IMR-90 (cell line): ENCODE results near the gene SOX5. TPM values are rescaled to one million over a fixed set of nuclear protein-coding genes. Genes with fewer than 3 reads are reported as not detected.

Source experiments
- ATAC-seq: fragments of 200-7000 bp; cut with Tn5 transposase; 2 replicates; pipeline ENCODE4 v1.9.1; 2020; ENCODE audit warnings: low read depth, mild to moderate bottlenecking, moderate library complexity
- BruUV-seq: library from RNA; stranded (reverse); fragments of 400-500 nt; replicated peaks from 2 replicates; lab custom pipeline; 2021; lab: Mats Ljungman, UMichigan
- CTCF ChIA-PET: fragments of 300-600 bp; formaldehyde crosslinking; extraction: SDS; loops from one replicate; lab custom pipeline; 2021; ENCODE audit warnings: antibody characterized with exemption; lab: Yijun Ruan, JAX
- POLR2A ChIA-PET: fragments of 300-600 bp; sonication (Branson Sonifier 250); formaldehyde crosslinking; loops from one replicate; lab custom pipeline; 2022; ENCODE audit warnings: antibody characterized with exemption; ENCODE audit not compliant: unreplicated experiment; lab: Charles Lee
- DNase-seq: peaks from one replicate; pipeline ENCODE4 v3.0.0; 2013
- H2AFZ ChIP-seq: replicated peaks from 2 replicates; pipeline ENCODE3; 2013; ENCODE audit warnings: low read length, mild to moderate bottlenecking; ENCODE audit not compliant: poor library complexity
- H2AK5ac ChIP-seq: 2 replicates; pipeline ENCODE4 v1.6.1; 2013; ENCODE audit warnings: low read depth, low read length, inconsistent platforms
- H2AK9ac ChIP-seq: replicated peaks from 2 replicates; pipeline ENCODE3; 2013; ENCODE audit warnings: mild to moderate bottlenecking, low read depth, low read length, moderate library complexity; ENCODE audit not compliant: poor library complexity
- H2BK120ac ChIP-seq: 2 replicates; pipeline ENCODE4 v1.6.1; 2013; ENCODE audit warnings: low read depth, low read length, inconsistent platforms
- H2BK15ac ChIP-seq: 3 replicates; pipeline ENCODE4 v1.6.1; 2013; ENCODE audit warnings: low read depth, low read length, inconsistent platforms
- H2BK20ac ChIP-seq: 2 replicates; pipeline ENCODE4 v1.6.1; 2013; ENCODE audit warnings: low read depth, mild to moderate bottlenecking, inconsistent platforms, low read length, moderate library complexity
- H2BK5ac ChIP-seq: 2 replicates; pipeline ENCODE4 v1.6.1; 2013; ENCODE audit warnings: mild to moderate bottlenecking, low read depth, low read length, inconsistent platforms; ENCODE audit not compliant: poor library complexity, severe bottlenecking
- H3K14ac ChIP-seq: replicated peaks from 2 replicates; pipeline ENCODE4 v1.6.1; 2013; ENCODE audit warnings: low read depth, low read length, inconsistent platforms
- H3K18ac ChIP-seq: 2 replicates; pipeline ENCODE4 v1.6.1; 2013; ENCODE audit warnings: low read depth, low read length, control low read depth
- H3K23ac ChIP-seq: 2 replicates; pipeline ENCODE4 v1.6.1; 2013; ENCODE audit warnings: low read depth, low read length, inconsistent platforms
- H3K27ac ChIP-seq: 2 replicates; pipeline ENCODE4 v1.5.1; 2013; ENCODE audit warnings: mild to moderate bottlenecking, control low read depth, low read length; ENCODE audit not compliant: insufficient read depth
- H3K27me3 ChIP-seq: 2 replicates; pipeline ENCODE4 v1.6.1; 2013; ENCODE audit warnings: low read length; ENCODE audit not compliant: control insufficient read depth, insufficient read depth
- H3K36me3 ChIP-seq: 2 replicates; pipeline ENCODE4 v1.6.1; 2013; ENCODE audit warnings: low read length, mixed read lengths; ENCODE audit not compliant: control insufficient read depth, insufficient read depth
- H3K4ac ChIP-seq: 2 replicates; pipeline ENCODE4 v1.6.1; 2013; ENCODE audit warnings: low read depth, low read length, inconsistent platforms
- H3K4me1 ChIP-seq: 2 replicates; pipeline ENCODE4 v1.6.1; 2013; ENCODE audit warnings: low read length, mixed read lengths; ENCODE audit not compliant: control insufficient read depth, insufficient read depth
- H3K4me2 ChIP-seq: 2 replicates; pipeline ENCODE4 v1.6.1; 2013; ENCODE audit warnings: low read depth, mild to moderate bottlenecking, control low read depth, low read length, moderate library complexity
- H3K4me3 ChIP-seq: 2 replicates; pipeline ENCODE4 v1.5.1; 2013; ENCODE audit warnings: low read depth, mild to moderate bottlenecking, control low read depth, low read length, moderate library complexity; ENCODE audit not compliant: insufficient read depth
- H3K56ac ChIP-seq: 2 replicates; pipeline ENCODE4 v1.6.1; 2013; ENCODE audit warnings: low read length, inconsistent platforms; ENCODE audit not compliant: insufficient read depth; ENCODE audit errors: extremely low read depth
- H3K79me1 ChIP-seq, 2 experiments: 2 replicates each; pipeline ENCODE4 v1.6.1; 2013; ENCODE audit warnings: low read length in 2 of 2, inconsistent platforms in 1 of 2, low read depth in 1 of 2
- H3K9ac ChIP-seq: 2 replicates; pipeline ENCODE4 v1.6.1; 2013; ENCODE audit warnings: low read depth, low read length, control low read depth
- H3K9me1 ChIP-seq: 2 replicates; pipeline ENCODE4 v1.6.1; 2013; ENCODE audit warnings: low read length, inconsistent platforms; ENCODE audit not compliant: insufficient read depth
- H3K9me3 ChIP-seq: 2 replicates; pipeline ENCODE4 v1.6.1; 2013; ENCODE audit warnings: low read length; ENCODE audit not compliant: control insufficient read depth, insufficient read depth
- H4K20me1 ChIP-seq: 2 replicates; pipeline ENCODE4 v1.6.1; 2013; ENCODE audit warnings: low read length, inconsistent platforms; ENCODE audit not compliant: insufficient read depth
- H4K5ac ChIP-seq: 2 replicates; pipeline ENCODE4 v1.6.1; 2013; ENCODE audit warnings: mild to moderate bottlenecking, low read depth, low read length, control low read depth
- H4K8ac ChIP-seq, 2 experiments: 2 replicates each; pipeline ENCODE4 v1.6.1; 2013; ENCODE audit warnings: low read depth in 2 of 2, low read length in 2 of 2, control low read depth in 1 of 2, inconsistent platforms in 1 of 2
- H4K91ac ChIP-seq: 2 replicates; pipeline ENCODE4 v1.6.1; 2013; ENCODE audit warnings: low read depth, low read length, inconsistent platforms; ENCODE audit not compliant: insufficient read depth
- BHLHE40 ChIP-seq: fragments of 150-350 bp; IDR thresholded peaks from 2 replicates; pipeline ENCODE4 v1.6.1; 2016; ENCODE audit warnings: mild to moderate bottlenecking, low read depth, low read length
- CHD1 ChIP-seq: IDR thresholded peaks from 2 replicates; pipeline ENCODE4 v1.6.1; 2012; ENCODE audit warnings: low read depth, low read length, improper control_type of control experiment
- POLR2A ChIP-seq: IDR thresholded peaks from 2 replicates; pipeline ENCODE4 v1.6.1; 2012; ENCODE audit warnings: mild to moderate bottlenecking, low read depth, low read length
- RAD21 ChIP-seq: IDR thresholded peaks from 2 replicates; pipeline ENCODE4 v1.6.1; 2012; ENCODE audit warnings: low read length, improper control_type of control experiment
- RCOR1 ChIP-seq: IDR thresholded peaks from 2 replicates; pipeline ENCODE4 v1.6.1; 2012; ENCODE audit warnings: mild to moderate bottlenecking, low read length, improper control_type of control experiment; ENCODE audit not compliant: insufficient replicate concordance
- RFX5 ChIP-seq: IDR thresholded peaks from 2 replicates; pipeline ENCODE4 v1.8.0; 2012; ENCODE audit warnings: low read depth, mild to moderate bottlenecking, low read length, moderate library complexity
- WGBS, 2 experiments: methylation state at CpG; one replicate each; pipeline versions ENCODE4 v1.1.5 to v1.1.7; 2013; ENCODE audit warnings: missing lambda C conversion rate in 2 of 2; ENCODE audit not compliant: insufficient read length in 1 of 2; ENCODE audit errors: extremely low coverage in 2 of 2; 5-methylcytosine and 5-hydroxymethylcytosine counted together
- dilution Hi-C: fragments of 300-500 bp; cut with HindIII; formaldehyde crosslinking; loops from one replicate; pipeline ENCODE4 v1.14.3; 2018; ENCODE audit warnings: low sequenced_read_pairs; ENCODE audit not compliant: unreplicated experiment
- in situ Hi-C: fragments of 300-500 bp; cut with MboI; formaldehyde crosslinking; loops from 3 replicates; pipeline ENCODE4 v1.14.3; 2019; ENCODE audit warnings: low sequenced_read_pairs, inconsistent platforms, mixed read lengths
- intact Hi-C: fragments of 100-400 bp; cut with micrococcal nuclease; formaldehyde crosslinking; loops from 2 replicates; pipeline ENCODE4 v1.10.0; 2022
- polyA plus RNA-seq, 3 experiments: library from polyadenylated mRNA; depleted of rRNA; stranded (reverse); fragments of >200 nt; gene quantifications; 2 replicates each; pipeline ENCODE4 v1.2.3, GENCODE V29; 2012; ENCODE audit warnings: low replicate concordance in 1 of 3
- total RNA-seq: library from RNA; depleted of rRNA; stranded (reverse); fragments of >200 nt; gene quantifications from 2 replicates; pipeline ENCODE4 v1.2.3, GENCODE V29; 2012
- TF ChIP-seq, protein P1 (sequence below): conservative IDR thresholded peaks from 2 replicates; pipeline ENCODE4 v1.5.1; 2012; ENCODE audit warnings: mild to moderate bottlenecking, low read depth, low read length, improper control_type of control experiment

SOX5 gene
- total and polyA plus RNA-seq, 2 of the 4 experiments (the other 2 are of a cell fraction) = 1.1 to 13.1 TPM

DNA sequence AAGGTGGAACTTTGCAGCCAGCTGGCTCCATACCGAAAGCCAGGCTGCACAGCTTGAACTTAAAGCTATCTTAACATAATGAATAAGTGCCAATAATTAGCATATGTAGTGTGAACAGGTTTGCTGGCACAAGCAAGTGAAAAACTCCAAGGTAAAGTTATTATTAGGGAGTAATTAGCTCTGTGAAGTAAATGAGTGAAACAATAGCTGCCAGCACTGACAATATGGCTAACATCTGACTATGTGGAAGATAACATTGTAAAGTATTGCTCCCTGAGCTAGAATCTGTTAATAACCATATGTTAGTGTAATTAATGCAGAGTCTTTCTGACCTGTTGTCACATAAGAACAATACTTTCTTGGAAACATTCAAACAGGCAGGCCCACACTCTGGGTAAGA lies 246.4 kb downstream of the SOX5 start:
- no peak overlapping the region for H3K4ac ChIP-seq
- no peak overlapping the region for H4K91ac ChIP-seq
- H3K4me1 ChIP-seq = peaks cover 2% of the 10 kb centered on the region; the same call in 1 of the 2 replicates
- no peak overlapping the region for H2BK20ac ChIP-seq
- no peak for TF ChIP-seq RCOR1
- no peak for TF ChIP-seq BHLHE40
- no peak for TF ChIP-seq RFX5
- no peak for TF ChIP-seq POLR2A
- TF ChIP-seq CHD1 = no peak
- TF ChIP-seq, protein P1, sequence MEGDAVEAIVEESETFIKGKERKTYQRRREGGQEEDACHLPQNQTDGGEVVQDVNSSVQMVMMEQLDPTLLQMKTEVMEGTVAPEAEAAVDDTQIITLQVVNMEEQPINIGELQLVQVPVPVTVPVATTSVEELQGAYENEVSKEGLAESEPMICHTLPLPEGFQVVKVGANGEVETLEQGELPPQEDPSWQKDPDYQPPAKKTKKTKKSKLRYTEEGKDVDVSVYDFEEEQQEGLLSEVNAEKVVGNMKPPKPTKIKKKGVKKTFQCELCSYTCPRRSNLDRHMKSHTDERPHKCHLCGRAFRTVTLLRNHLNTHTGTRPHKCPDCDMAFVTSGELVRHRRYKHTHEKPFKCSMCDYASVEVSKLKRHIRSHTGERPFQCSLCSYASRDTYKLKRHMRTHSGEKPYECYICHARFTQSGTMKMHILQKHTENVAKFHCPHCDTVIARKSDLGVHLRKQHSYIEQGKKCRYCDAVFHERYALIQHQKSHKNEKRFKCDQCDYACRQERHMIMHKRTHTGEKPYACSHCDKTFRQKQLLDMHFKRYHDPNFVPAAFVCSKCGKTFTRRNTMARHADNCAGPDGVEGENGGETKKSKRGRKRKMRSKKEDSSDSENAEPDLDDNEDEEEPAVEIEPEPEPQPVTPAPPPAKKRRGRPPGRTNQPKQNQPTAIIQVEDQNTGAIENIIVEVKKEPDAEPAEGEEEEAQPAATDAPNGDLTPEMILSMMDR = no peak
- no peak for TF ChIP-seq RAD21
- DNase-seq = no peak
- H3K9ac ChIP-seq = no peak overlapping the region
- no peaks in the 10 kb centered on the region for H3K79me1 ChIP-seq
- H3K27ac ChIP-seq = no peak overlapping the region
- in situ Hi-C loops = no loop called here
- no peak overlapping the region for H3K4me3 ChIP-seq
- no peak overlapping the region for H2AFZ ChIP-seq
- WGBS, 2 experiments = no CpG with 5 or more reads among the region's 1 CpG
- no peak overlapping the region for H3K23ac ChIP-seq
- H2BK120ac ChIP-seq = no peak overlapping the region
- POLR2A ChIA-PET = no interaction called here
- no peaks in the 10 kb centered on the region for H3K9me1 ChIP-seq
- CTCF ChIA-PET = no interaction called here
- H2BK5ac ChIP-seq = no peak overlapping the region
- ATAC-seq = no peak
- no peaks in the 10 kb centered on the region for H3K36me3 ChIP-seq
- no peak overlapping the region for H2AK9ac ChIP-seq
- intact Hi-C loops = no loop called here
- no peak overlapping the region for H2AK5ac ChIP-seq
- no peak overlapping the region for H2BK15ac ChIP-seq
- H3K4me2 ChIP-seq = no peak overlapping the region
- H3K9me3 ChIP-seq = no peaks in the 10 kb centered on the region
- H3K14ac ChIP-seq = no peak overlapping the region
- H4K8ac ChIP-seq = no peak overlapping the region
- H3K27me3 ChIP-seq = no peaks in the 10 kb centered on the region
- dilution Hi-C loops = no loop called here
- no peak overlapping the region for H3K18ac ChIP-seq
- H3K56ac ChIP-seq = no peak overlapping the region
- no peak overlapping the region for H4K5ac ChIP-seq
- BruUV-seq = no TSS peak
- no peaks in the 10 kb centered on the region for H4K20me1 ChIP-seq
